HUDEP-2 (cell line): Measurements from ENCODE around the gene SLC26A5.

Experiments
- DNase-seq, 76 experiments: peaks; one replicate each; lab custom pipeline; 2025; ENCODE audit not compliant: unreplicated experiment in 76 of 76; lab: John Stamatoyannopoulos, UW

The SLC26A5 gene

GRCh38 chr7:103348452-103348851 is 97.6 kb downstream of the SLC26A5 start:
- peak in 6 of 76 experiments; percentile 5 to 16 (median 10) for DNase-seq

GRCh38 chr7:103347507-103348267 is 98.3 kb downstream of the SLC26A5 start, which contains the start of gene PSMC2:
TSS of gene PSMC2 (plus strand) at chr7:103347643. CDS start at chr7:103347712, 69 bp downstream.
- DNase-seq: peak in 75 of 76 experiments; percentile 24 to 90 (median 74)

GRCh38 chr7:103346396-103346795 is 99.6 kb downstream of the SLC26A5 start:
- DNase-seq: no peak

DNA sequence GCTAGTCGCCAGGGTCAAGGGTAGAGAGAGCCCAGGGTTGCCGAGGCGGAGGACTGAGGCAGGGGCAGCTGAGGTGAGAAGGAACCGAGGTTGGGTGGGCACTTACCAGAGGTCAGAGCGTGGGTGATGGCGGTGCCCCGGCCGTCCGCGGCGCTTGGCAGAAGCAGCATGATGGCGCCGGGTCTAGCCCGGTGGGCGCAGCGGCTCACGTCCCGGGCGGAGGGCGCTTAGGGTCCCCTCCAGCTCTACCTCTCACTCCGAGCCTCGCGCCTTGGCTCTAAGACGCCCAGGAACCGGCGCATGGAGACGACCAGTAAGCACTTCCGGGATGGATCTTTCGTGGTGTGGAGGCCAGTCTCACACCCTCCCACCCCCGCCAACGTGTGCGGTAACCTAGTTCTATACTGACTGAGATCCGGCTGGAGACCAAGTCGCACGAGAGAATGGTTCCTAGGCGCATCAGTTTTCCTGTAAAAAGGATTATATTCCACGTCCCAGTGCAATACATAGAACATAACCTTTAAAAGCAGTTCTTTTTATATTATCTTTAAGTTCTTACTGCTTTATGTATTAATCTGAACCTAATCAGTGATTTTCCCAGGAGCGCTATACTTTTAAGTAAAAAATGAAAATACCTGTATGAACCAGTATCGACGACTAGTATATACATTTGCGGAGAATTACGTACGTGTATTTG is 101.4 kb downstream of the SLC26A5 start, which contains the start of gene DNAJC2:
TSS of gene DNAJC2 (minus strand) at position 315 of the 697 bp plus-strand sequence. CDS start at position 170, 145 bp downstream.
- peak in 75 of 76 experiments; percentile 11 to 87 (median 74) for DNase-seq

DNA sequence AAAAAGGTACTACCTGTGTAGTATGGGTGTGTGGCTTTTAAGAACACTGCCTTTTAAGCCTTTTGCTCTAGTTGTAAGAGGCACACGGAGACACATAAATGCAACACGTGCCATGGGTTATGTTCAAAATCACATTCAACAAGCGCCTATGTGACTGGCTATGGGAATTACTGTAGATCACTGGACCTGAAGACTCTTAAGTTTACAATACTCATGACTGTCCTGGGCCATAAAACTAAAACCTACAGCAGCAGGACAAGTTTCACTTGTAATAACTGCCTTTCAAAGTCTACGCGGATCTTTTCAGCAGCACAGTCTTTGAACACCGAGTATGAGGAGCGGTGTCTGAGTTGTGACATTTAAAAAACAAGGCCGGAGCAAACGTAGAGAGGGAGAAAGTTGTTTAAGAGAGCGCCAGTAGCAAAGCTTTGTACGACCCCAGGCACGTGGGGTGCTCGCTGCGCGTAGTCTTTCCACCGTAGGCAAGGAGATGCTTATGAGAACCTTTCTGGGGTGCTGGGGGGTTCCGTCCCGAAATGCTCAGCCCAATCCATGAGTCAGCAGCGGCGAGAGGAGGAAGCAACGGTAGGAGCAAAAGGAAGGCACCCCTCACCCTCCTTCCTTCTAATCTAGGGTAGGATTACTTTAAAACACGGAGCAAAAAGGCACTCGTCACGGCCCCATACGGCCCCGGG is 102.1 kb downstream of the SLC26A5 start:
- DNase-seq: peak in 15 of 76 experiments; percentile 1 to 45 (median 10)

DNA sequence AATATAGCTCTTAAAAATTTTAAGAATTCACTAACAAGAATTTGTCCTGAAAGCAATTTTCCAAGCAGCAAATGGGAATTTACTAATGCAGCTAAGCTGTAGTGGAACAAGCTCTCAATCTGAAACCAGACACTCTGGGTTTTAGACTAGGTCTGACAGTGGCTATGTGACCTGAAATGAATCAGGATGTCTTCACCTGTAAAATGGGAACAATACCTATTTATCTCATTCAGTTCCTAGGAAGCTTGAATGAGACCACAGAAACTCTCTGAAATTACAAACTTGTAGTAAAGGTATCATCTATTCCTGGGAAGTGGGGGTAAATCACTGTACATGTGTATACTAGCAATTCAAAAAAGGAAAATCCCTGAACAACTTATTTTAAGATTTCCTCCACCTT is 102.7 kb downstream of the SLC26A5 start:
- DNase-seq: no peak

DNA sequence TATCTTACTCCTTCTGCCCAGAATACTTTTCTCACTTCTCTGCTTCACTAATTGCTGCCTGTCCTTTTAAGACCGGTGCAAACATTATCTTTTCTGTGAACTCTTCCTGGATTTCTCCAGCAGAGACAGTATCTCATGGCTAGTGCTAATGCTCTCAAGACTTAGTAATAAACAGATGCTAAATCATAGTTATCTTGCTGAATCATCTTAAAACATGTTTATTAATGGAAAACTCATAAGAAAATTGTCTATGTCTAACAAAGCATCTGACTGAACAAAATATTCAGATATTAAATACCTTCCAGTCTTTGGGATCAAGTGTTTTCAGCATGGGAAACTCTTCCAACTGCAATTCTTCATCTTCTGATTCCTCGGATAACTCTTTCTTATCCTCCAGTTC is 104.5 kb downstream of the SLC26A5 start:
- no peak for DNase-seq

DNA sequence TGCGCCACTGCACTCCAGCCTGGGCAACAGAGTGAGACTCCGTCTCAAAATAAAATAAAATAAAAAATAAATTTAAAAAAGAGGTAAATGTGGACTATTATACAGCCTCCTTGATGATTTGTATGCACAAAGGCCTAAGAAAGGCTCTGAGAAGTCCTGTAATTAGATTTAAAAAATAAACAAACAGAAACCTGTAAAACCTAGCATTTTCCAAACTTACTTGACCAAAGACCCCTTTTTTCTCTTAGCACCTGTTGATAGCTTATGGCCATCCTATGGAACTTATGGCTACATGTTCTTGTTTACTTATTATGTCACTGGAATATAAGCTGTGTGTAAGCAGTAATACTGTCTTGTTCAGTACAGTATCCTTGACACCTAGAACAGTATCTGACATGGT is 107.1 kb downstream of the SLC26A5 start:
- DNase-seq: no peak

DNA sequence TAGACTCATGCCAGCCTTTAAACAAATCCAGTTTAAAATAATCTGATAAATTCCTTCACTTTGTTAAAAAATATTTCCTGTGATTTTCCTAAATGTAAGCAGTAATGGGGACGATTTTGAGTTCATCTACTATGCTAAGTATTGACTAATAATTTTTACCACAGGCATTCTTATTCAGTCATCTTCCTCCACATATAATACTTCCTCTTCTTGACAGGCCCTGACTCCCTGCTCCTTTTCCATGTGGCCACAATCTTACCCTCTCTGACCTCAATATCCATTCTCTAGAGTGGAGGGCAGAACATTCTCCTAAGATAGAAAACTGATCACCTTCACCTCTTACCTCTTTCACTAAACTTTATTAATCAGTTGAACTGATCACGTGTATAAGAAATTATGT is 109.2 kb downstream of the SLC26A5 start:
- DNase-seq: no peak

GRCh38 chr7:103325744-103326143 is 120.3 kb downstream of the SLC26A5 start:
- no peak for DNase-seq
